Activated CD4-positive, alpha-beta T cell treated with anti-CD3 and anti-CD28 coated beads, Interleukin-2, amount 50 U/mL, for 4 hours (primary cell): ENCODE data around the gene AIMP1.

ENCODE experiments used
- DNase-seq, 2 experiments: peaks; one replicate each; pipeline ENCODE4 v3.0.0-alpha.2; 2020

Gene AIMP1

GRCh38 chr4:106315968-106316772 lies at the start of gene AIMP1, which contains the start of gene TBCK:
AIMP1 (plus strand) TSS chr4:106316550; CDS start chr4:106325010, 8,460 bp downstream.
TBCK (minus strand) TSS chr4:106316209; CDS start chr4:106308960, 7,249 bp downstream.
- DNase-seq: peak; percentile 85

- DNase-seq: no peak
These were observed 47.6 kb upstream of the AIMP1 start for GRCh38 chr4:106268786-106269185.

- DNase-seq: no peak
These were observed 46.6 kb upstream of the AIMP1 start for GRCh38 chr4:106269711-106270110.

GRCh38 chr4:106270736-106271135 lies 45.6 kb upstream of the AIMP1 start:
- DNase-seq: no peak

- no peak for DNase-seq
These were observed 42.5 kb upstream of the AIMP1 start for GRCh38 chr4:106273831-106274230.

- DNase-seq: no peak
These were observed 39.1 kb upstream of the AIMP1 start for GRCh38 chr4:106277140-106277675.

- DNase-seq: no peak
These were observed 32.1 kb upstream of the AIMP1 start for GRCh38 chr4:106284227-106284626.

GRCh38 chr4:106286611-106287010 lies 29.7 kb upstream of the AIMP1 start:
- no peak for DNase-seq

GRCh38 chr4:106287353-106287969 lies 28.9 kb upstream of the AIMP1 start:
- no peak for DNase-seq

- DNase-seq: no peak
These were observed 26.6 kb upstream of the AIMP1 start for GRCh38 chr4:106289737-106290136.

GRCh38 chr4:106291678-106292077 lies 24.7 kb upstream of the AIMP1 start:
- no peak for DNase-seq

- no peak for DNase-seq
These were observed 22.3 kb upstream of the AIMP1 start for GRCh38 chr4:106294062-106294461.

GRCh38 chr4:106297245-106298035 lies 18.9 kb upstream of the AIMP1 start:
- DNase-seq: no peak

GRCh38 chr4:106299977-106300376 lies 16.4 kb upstream of the AIMP1 start:
- no peak for DNase-seq

GRCh38 chr4:106301393-106302061 lies 14.8 kb upstream of the AIMP1 start:
- no peak for DNase-seq

- DNase-seq: no peak
These were observed 14.3 kb upstream of the AIMP1 start for GRCh38 chr4:106302062-106302438.

GRCh38 chr4:106303548-106304281 lies 12.6 kb upstream of the AIMP1 start:
- DNase-seq: no peak

GRCh38 chr4:106304632-106305031 lies 11.7 kb upstream of the AIMP1 start:
- DNase-seq: no peak

GRCh38 chr4:106305435-106306055 lies 10.8 kb upstream of the AIMP1 start:
- DNase-seq: no peak

- DNase-seq: no peak
These were observed 9.8 kb upstream of the AIMP1 start for GRCh38 chr4:106306561-106306960.

- no peak for DNase-seq
These were observed 4.0 kb upstream of the AIMP1 start for GRCh38 chr4:106312377-106312776.
